Mesenchymal stem cell (in vitro differentiated cells and primary cell): ENCODE data around the gene NPPA.

Source experiments
- DNase-seq: peaks from one replicate; pipeline ENCODE4 v3.0.0-alpha.2; 2013
- H2AFZ ChIP-seq: one replicate; pipeline ENCODE4 v1.6.1; 2013; ENCODE audit warnings: low read depth, mild to moderate bottlenecking, control low read depth, inconsistent platforms, low read length, moderate library complexity
- H2AK5ac ChIP-seq: 2 replicates; pipeline ENCODE4 v1.6.1; 2013; ENCODE audit warnings: low read length, moderate library complexity, mild to moderate bottlenecking, inconsistent platforms; ENCODE audit not compliant: severe bottlenecking
- H2BK120ac ChIP-seq: one replicate; pipeline ENCODE4 v1.6.1; 2013; ENCODE audit warnings: low read depth, mild to moderate bottlenecking, inconsistent platforms, low read length, moderate library complexity
- H2BK12ac ChIP-seq, 2 experiments: one replicate each; pipeline ENCODE4 v1.6.1; 2013; ENCODE audit warnings: inconsistent platforms in 2 of 2, low read length in 2 of 2, mild to moderate bottlenecking in 2 of 2, moderate library complexity in 2 of 2, control low read depth in 1 of 2
- H2BK15ac ChIP-seq: one replicate; pipeline ENCODE4 v1.6.1; 2013; ENCODE audit warnings: mild to moderate bottlenecking, low read depth, inconsistent platforms; ENCODE audit not compliant: poor library complexity, severe bottlenecking
- H2BK5ac ChIP-seq: 2 replicates; pipeline ENCODE4 v1.6.1; 2013; ENCODE audit warnings: low read depth, mild to moderate bottlenecking, low read length, control low read depth, inconsistent platforms; ENCODE audit not compliant: poor library complexity, severe bottlenecking
- H3K14ac ChIP-seq, 2 experiments: one replicate each; pipeline ENCODE4 v1.6.1; 2013; ENCODE audit warnings: inconsistent platforms in 2 of 2, low read length in 2 of 2, control low read depth in 1 of 2, mild to moderate bottlenecking in 1 of 2, moderate library complexity in 1 of 2
- H3K18ac ChIP-seq, 2 experiments: one replicate each; pipeline ENCODE4 v1.6.1; 2013; ENCODE audit warnings: inconsistent platforms in 2 of 2, low read length in 2 of 2, control low read depth in 1 of 2, low read depth in 1 of 2, mild to moderate bottlenecking in 1 of 2
- H3K23ac ChIP-seq, 2 experiments: one replicate each; pipeline ENCODE4 v1.6.1; 2013; ENCODE audit warnings: inconsistent platforms in 2 of 2, low read length in 2 of 2, mild to moderate bottlenecking in 2 of 2, moderate library complexity in 2 of 2, control low read depth in 1 of 2
- H3K27ac ChIP-seq: 2 replicates; pipeline ENCODE4 v1.5.1; 2013; ENCODE audit warnings: mild to moderate bottlenecking, moderate library complexity, low read length, control low read depth, inconsistent platforms; ENCODE audit not compliant: poor library complexity, severe bottlenecking
- H3K27me3 ChIP-seq, 2 experiments: 2 replicates each; pipeline versions ENCODE4 v1.6.1 to v1.7.0; 2013; ENCODE audit warnings: low read length in 2 of 2, mild to moderate bottlenecking in 2 of 2, moderate library complexity in 2 of 2, control low read depth in 1 of 2, inconsistent platforms in 1 of 2; ENCODE audit not compliant: control insufficient read depth in 1 of 2, insufficient read depth in 1 of 2
- H3K36me3 ChIP-seq, 2 experiments: 2 replicates each; pipeline versions ENCODE4 v1.6.1 to v1.7.0; 2013; ENCODE audit warnings: low read length in 2 of 2, control low read depth in 1 of 2, inconsistent platforms in 1 of 2, low read depth in 1 of 2, mild to moderate bottlenecking in 1 of 2; ENCODE audit not compliant: insufficient read depth in 2 of 2, control insufficient read depth in 1 of 2
- H3K4ac ChIP-seq, 2 experiments: one replicate each; pipeline ENCODE4 v1.6.1; 2013; ENCODE audit warnings: inconsistent platforms in 2 of 2, low read length in 2 of 2, mild to moderate bottlenecking in 2 of 2, moderate library complexity in 2 of 2, control low read depth in 1 of 2, low read depth in 1 of 2
- H3K4me1 ChIP-seq: 2 replicates; pipeline ENCODE4 v1.6.1; 2013; ENCODE audit warnings: low read depth, low read length, control low read depth; ENCODE audit not compliant: control insufficient read depth, insufficient read depth
- H3K4me2 ChIP-seq: 2 replicates; pipeline ENCODE4 v1.6.1; 2013; ENCODE audit warnings: low read length, mild to moderate bottlenecking, inconsistent platforms; ENCODE audit not compliant: poor library complexity, severe bottlenecking
- H3K4me3 ChIP-seq, 2 experiments: 2 replicates each; pipeline versions ENCODE4 v1.5.1 to v1.7.0; 2013; ENCODE audit warnings: low read length in 2 of 2, mild to moderate bottlenecking in 2 of 2, control low read depth in 1 of 2, low read depth in 1 of 2; ENCODE audit not compliant: insufficient read depth in 1 of 2
- H3K79me1 ChIP-seq: replicated peaks from 2 replicates; pipeline ENCODE4 v1.6.1; 2013; ENCODE audit warnings: mild to moderate bottlenecking, control low read depth, low read length, inconsistent platforms; ENCODE audit not compliant: poor library complexity, severe bottlenecking
- H3K9ac ChIP-seq: 2 replicates; pipeline ENCODE4 v1.7.0; 2013; ENCODE audit warnings: mild to moderate bottlenecking, low read length, moderate library complexity
- H3K9me3 ChIP-seq: 2 replicates; pipeline ENCODE4 v1.7.0; 2013; ENCODE audit warnings: mild to moderate bottlenecking, low read length; ENCODE audit not compliant: control insufficient read depth
- H4K8ac ChIP-seq: one replicate; pipeline ENCODE4 v1.6.1; 2013; ENCODE audit warnings: inconsistent platforms, mild to moderate bottlenecking, low read length, moderate library complexity
- H4K91ac ChIP-seq: one replicate; pipeline ENCODE4 v1.6.1; 2013; ENCODE audit warnings: mild to moderate bottlenecking, low read length, inconsistent platforms
- WGBS: methylation state at CpG from one replicate; pipeline ENCODE4 v1.1.7; 2013; ENCODE audit warnings: mixed read lengths; 5-methylcytosine and 5-hydroxymethylcytosine counted together

Gene NPPA

DNA sequence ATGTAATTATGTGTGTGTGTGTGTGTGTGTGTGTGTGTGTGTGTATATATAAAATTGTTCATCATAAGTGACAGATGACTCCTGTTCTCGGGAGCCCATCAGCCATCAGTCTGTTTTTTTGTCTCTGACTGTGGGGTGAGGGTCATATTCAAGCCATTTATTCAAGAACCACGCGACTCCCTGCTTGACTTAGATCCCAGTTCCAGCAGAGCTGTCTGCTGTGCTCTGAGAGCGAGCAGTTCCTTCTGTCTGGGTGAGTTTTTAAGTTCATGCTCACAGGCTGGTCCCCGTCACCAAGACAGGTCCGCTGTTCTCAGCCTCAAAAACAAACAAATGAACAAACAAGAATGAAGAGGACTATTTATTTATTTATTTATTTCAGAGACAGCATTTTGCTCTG is 29.5 kb upstream of the NPPA start:
- Histone ChIP-seq H4K8ac (no peak overlapping the region), H3K36me3 (no peaks in the 10 kb centered on the region), H3K27ac (no peak overlapping the region), H3K4me3 (no peak overlapping the region), H2BK12ac (no peak overlapping the region), H2AK5ac (no peak overlapping the region), H3K79me1 (no peaks in the 10 kb centered on the region), H3K14ac (no peak overlapping the region), H3K4ac (no peak overlapping the region), H3K27me3 (peaks cover 37 to 82% of the 10 kb centered on the region in 2 experiments), H2BK15ac (no peak overlapping the region), H3K4me2 (no peak overlapping the region), H3K9ac (no peak overlapping the region), H3K9me3 (no peaks in the 10 kb centered on the region), H3K4me1 (no peaks in the 10 kb centered on the region), H4K91ac (no peak overlapping the region), H3K23ac (no peak overlapping the region), H2BK120ac (no peak overlapping the region), H2AFZ (no peak overlapping the region), H3K18ac (no peak overlapping the region), H2BK5ac (no peak overlapping the region)
- WGBS = 56% methylated on average over 4 of the region's 6 CpGs
- DNase-seq = no peak

DNA sequence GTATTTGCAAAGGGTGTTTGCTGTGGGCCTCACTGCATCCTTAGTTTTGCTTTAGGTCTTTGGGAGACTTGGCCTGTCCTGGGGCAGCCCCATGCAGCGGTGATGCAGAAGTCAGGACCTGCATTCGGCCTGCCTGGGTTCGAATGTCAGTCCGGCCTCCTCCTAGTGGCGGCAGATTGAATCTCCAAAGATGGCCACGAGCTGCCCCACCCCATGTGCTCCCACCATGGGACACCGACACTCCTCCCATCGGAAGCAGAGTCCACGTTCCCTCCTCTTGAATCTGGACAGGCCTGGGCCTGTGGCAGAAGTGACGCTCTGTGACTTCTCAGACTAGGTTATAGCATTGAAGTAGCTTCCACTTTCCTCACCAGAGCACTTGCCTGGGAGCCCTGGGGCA is 27.5 kb upstream of the NPPA start:
- Histone ChIP-seq H2BK15ac (no peak overlapping the region), H3K36me3 (no peaks in the 10 kb centered on the region), H3K4me2 (no peak overlapping the region), H3K23ac (no peak overlapping the region), H4K8ac (no peak overlapping the region), H3K18ac (no peak overlapping the region), H2BK120ac (no peak overlapping the region), H3K9me3 (no peaks in the 10 kb centered on the region), H3K4ac (no peak overlapping the region), H3K27ac (no peak overlapping the region), H4K91ac (no peak overlapping the region), H3K4me3 (no peak overlapping the region), H3K27me3 (peaks cover 48 to 87% of the 10 kb centered on the region in 2 experiments), H3K79me1 (no peaks in the 10 kb centered on the region), H3K4me1 (no peaks in the 10 kb centered on the region), H2AK5ac (no peak overlapping the region), H2BK12ac (no peak overlapping the region), H3K9ac (no peak overlapping the region), H2BK5ac (no peak overlapping the region), H2AFZ (no peak overlapping the region), H3K14ac (no peak overlapping the region)
- no peak for DNase-seq
- whole genome bisulfite sequencing = 82% methylated on average over 10 of the region's 10 CpGs

DNA sequence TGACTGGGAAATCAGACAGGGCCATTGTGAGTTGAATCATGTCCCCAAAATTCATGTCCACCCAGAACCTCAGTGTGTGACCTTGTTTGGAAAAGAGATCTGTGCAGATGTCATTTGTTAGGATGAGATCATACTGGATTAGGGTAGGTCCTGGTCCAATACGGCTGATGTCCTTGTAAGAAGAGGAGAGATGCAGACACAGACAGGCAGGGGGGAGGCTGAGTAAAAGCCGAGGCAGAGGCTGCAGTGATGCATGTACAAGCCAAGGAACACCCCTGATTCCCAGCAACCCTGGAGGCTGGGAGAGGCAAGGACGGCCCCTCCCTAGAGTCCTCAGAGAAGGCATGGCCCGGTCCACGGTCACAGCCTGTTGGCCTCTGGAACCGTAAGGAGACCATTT is 27.0 kb upstream of the NPPA start:
- Histone ChIP-seq H2BK120ac (no peak overlapping the region), H3K4me2 (no peak overlapping the region)
- 78% methylated on average over 6 of the region's 6 CpGs for WGBS

DNA sequence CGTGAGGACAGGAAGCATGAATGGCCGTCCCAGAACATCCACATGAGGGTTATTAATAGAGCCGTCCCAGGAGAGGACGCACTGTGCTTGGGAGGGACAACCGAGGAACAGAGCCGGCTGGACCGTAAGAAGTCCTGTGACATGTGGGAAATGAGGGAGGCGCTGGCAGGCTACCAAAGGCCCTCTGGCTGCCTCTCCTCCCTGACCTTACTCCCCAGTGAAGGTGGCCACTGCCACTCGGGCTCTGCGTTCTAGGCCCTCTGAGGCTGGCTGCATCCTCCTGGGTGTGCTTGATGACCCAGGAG is 26.6 kb upstream of the NPPA start:
- peaks cover 52 to 88% of the 10 kb centered on the region in 2 experiments for H3K27me3 ChIP-seq
- no peak overlapping the region for H2BK5ac ChIP-seq
- no peak overlapping the region for H3K9ac ChIP-seq
- no peak overlapping the region for H3K18ac ChIP-seq
- no peak overlapping the region for H3K27ac ChIP-seq
- H2BK120ac ChIP-seq = no peak overlapping the region
- no peaks in the 10 kb centered on the region for H3K9me3 ChIP-seq
- no peak overlapping the region for H2BK12ac ChIP-seq
- no peak overlapping the region for H3K14ac ChIP-seq
- 77% methylated on average over 10 of the region's 10 CpGs for whole genome bisulfite sequencing
- H3K36me3 ChIP-seq = no peaks in the 10 kb centered on the region
- H2AK5ac ChIP-seq = no peak overlapping the region
- H3K4ac ChIP-seq = no peak overlapping the region
- no peak overlapping the region for H4K91ac ChIP-seq
- H4K8ac ChIP-seq = no peak overlapping the region
- no peaks in the 10 kb centered on the region for H3K4me1 ChIP-seq
- no peak overlapping the region for H3K4me3 ChIP-seq
- H2AFZ ChIP-seq = no peak overlapping the region
- H3K23ac ChIP-seq = no peak overlapping the region
- DNase-seq = no peak
- no peak overlapping the region for H2BK15ac ChIP-seq
- H3K79me1 ChIP-seq = no peaks in the 10 kb centered on the region
- no peak overlapping the region for H3K4me2 ChIP-seq

More for the DNA sequence above, 27.0 kb upstream of the NPPA start:
- no peak for DNase-seq
- Histone ChIP-seq H4K8ac (no peak overlapping the region), H2BK12ac (no peak overlapping the region), H2BK15ac (no peak overlapping the region), H3K79me1 (no peaks in the 10 kb centered on the region), H3K4ac (no peak overlapping the region), H3K9ac (no peak overlapping the region), H2AFZ (no peak overlapping the region), H4K91ac (no peak overlapping the region), H3K14ac (no peak overlapping the region), H2AK5ac (no peak overlapping the region), H3K18ac (no peak overlapping the region), H3K27me3 (peaks cover 52 to 88% of the 10 kb centered on the region in 2 experiments), H3K9me3 (no peaks in the 10 kb centered on the region), H2BK5ac (no peak overlapping the region), H3K23ac (no peak overlapping the region), H3K36me3 (no peaks in the 10 kb centered on the region), H3K4me1 (no peaks in the 10 kb centered on the region), H3K27ac (no peak overlapping the region), H3K4me3 (no peak overlapping the region)
